Loucy (cell line): ENCODE measurements around the gene RPL4.

Experiments
- EZH2phosphoT487 ChIP-seq: fragments of 200-600 bp; IDR thresholded peaks from 2 replicates; pipeline ENCODE4 v1.6.1; 2018; ENCODE audit warnings: antibody characterized with exemption, mild to moderate bottlenecking, moderate library complexity, borderline replicate concordance
- TF ChIP-seq, protein P1 (sequence below): fragments of 200-600 bp; sonication (generic); conservative IDR thresholded peaks from 2 replicates; pipeline ENCODE4 v1.5.1; 2014; ENCODE audit warnings: mild to moderate bottlenecking, antibody characterized with exemption, low read length

- TF ChIP-seq, protein P1, sequence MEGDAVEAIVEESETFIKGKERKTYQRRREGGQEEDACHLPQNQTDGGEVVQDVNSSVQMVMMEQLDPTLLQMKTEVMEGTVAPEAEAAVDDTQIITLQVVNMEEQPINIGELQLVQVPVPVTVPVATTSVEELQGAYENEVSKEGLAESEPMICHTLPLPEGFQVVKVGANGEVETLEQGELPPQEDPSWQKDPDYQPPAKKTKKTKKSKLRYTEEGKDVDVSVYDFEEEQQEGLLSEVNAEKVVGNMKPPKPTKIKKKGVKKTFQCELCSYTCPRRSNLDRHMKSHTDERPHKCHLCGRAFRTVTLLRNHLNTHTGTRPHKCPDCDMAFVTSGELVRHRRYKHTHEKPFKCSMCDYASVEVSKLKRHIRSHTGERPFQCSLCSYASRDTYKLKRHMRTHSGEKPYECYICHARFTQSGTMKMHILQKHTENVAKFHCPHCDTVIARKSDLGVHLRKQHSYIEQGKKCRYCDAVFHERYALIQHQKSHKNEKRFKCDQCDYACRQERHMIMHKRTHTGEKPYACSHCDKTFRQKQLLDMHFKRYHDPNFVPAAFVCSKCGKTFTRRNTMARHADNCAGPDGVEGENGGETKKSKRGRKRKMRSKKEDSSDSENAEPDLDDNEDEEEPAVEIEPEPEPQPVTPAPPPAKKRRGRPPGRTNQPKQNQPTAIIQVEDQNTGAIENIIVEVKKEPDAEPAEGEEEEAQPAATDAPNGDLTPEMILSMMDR = no peak
- no peak for TF ChIP-seq EZH2phosphoT487
Measured at GRCh38 chr15:66486887-66487286, 17.8 kb downstream of the RPL4 start.
